Activated gamma-delta T cell (primary cell): ENCODE measurements around the gene DUSP6.

Experiments used
- DNase-seq: peaks from one replicate; lab custom pipeline; 2025; lab: John Stamatoyannopoulos, UW
- total RNA-seq, 2 donors: gene quantifications; one replicate each; lab custom pipeline; 2026; lab: John Stamatoyannopoulos, UW

DUSP6 gene
- 6.7 to 10.8 reads per million in 2 donors for total RNA-seq

GRCh38 chr12:89352492-89353187, at the start of gene DUSP6:
Gene DUSP6 (minus strand): TSS chr12:89352501. CDS start chr12:89352039, 462 bp downstream.
- DNase-seq = peak; percentile 73

- no peak for DNase-seq
Observed at GRCh38 chr12:89401433-89402058, 49.2 kb upstream of the DUSP6 start.

GRCh38 chr12:89400415-89400814, 48.1 kb upstream of the DUSP6 start:
- DNase-seq = no peak

- no peak for DNase-seq
Observed at GRCh38 chr12:89395712-89396111, 43.4 kb upstream of the DUSP6 start.

GRCh38 chr12:89393551-89394121, 41.3 kb upstream of the DUSP6 start:
- no peak for DNase-seq

GRCh38 chr12:89392391-89392790, 40.1 kb upstream of the DUSP6 start:
- DNase-seq = no peak

GRCh38 chr12:89391726-89392336, 39.5 kb upstream of the DUSP6 start:
- no peak for DNase-seq

GRCh38 chr12:89390802-89391673, 38.7 kb upstream of the DUSP6 start:
- no peak for DNase-seq

- no peak for DNase-seq
Observed at GRCh38 chr12:89389755-89390661, 37.7 kb upstream of the DUSP6 start.

GRCh38 chr12:89386138-89386537, 33.8 kb upstream of the DUSP6 start:
- no peak for DNase-seq

- DNase-seq = no peak
Observed at GRCh38 chr12:89384807-89385206, 32.5 kb upstream of the DUSP6 start.

GRCh38 chr12:89384050-89384758, 31.9 kb upstream of the DUSP6 start:
- DNase-seq = no peak

- DNase-seq = no peak
Observed at GRCh38 chr12:89383235-89384049, 31.1 kb upstream of the DUSP6 start.

- no peak for DNase-seq
Observed at GRCh38 chr12:89382328-89382727, 30.0 kb upstream of the DUSP6 start.

GRCh38 chr12:89379839-89380467, 27.7 kb upstream of the DUSP6 start:
- DNase-seq = no peak

GRCh38 chr12:89379148-89379838, 27.0 kb upstream of the DUSP6 start:
- DNase-seq = no peak

- no peak for DNase-seq
Observed at GRCh38 chr12:89376844-89377243, 24.5 kb upstream of the DUSP6 start.

GRCh38 chr12:89376202-89376529, 23.9 kb upstream of the DUSP6 start:
- DNase-seq = no peak
